WTC11 (cell line): ENCODE results near the gene SOS2.

Source experiments
- CBFB ChIP-seq: sonication (generic); formaldehyde crosslinking; IDR thresholded peaks from 2 replicates; pipeline ENCODE4 v1.8.1; 2022; ENCODE audit warnings: mild to moderate bottlenecking, low read depth, missing genetic modification reagents
- ELF4 ChIP-seq: sonication (generic); formaldehyde crosslinking; IDR thresholded peaks from 2 replicates; pipeline ENCODE4 v1.8.1; 2022; ENCODE audit warnings: low read depth, mild to moderate bottlenecking, moderate library complexity, missing genetic modification reagents
- ESRRA ChIP-seq: sonication (generic); formaldehyde crosslinking; IDR thresholded peaks from 2 replicates; pipeline ENCODE4 v1.8.1; 2022; ENCODE audit warnings: mild to moderate bottlenecking, missing genetic modification reagents, borderline replicate concordance
- JUN ChIP-seq: sonication (generic); formaldehyde crosslinking; IDR thresholded peaks from 2 replicates; pipeline ENCODE4 v1.8.0; 2023; ENCODE audit warnings: mild to moderate bottlenecking, missing genetic modification reagents
- RELA ChIP-seq: sonication (generic); formaldehyde crosslinking; IDR thresholded peaks from 2 replicates; pipeline ENCODE4 v1.8.1; 2022; ENCODE audit warnings: missing genetic modification reagents, mild to moderate bottlenecking, borderline replicate concordance
- SP1 ChIP-seq: sonication (generic); formaldehyde crosslinking; conservative IDR thresholded peaks from 2 replicates; pipeline ENCODE4 v1.8.1; 2022; ENCODE audit warnings: missing genetic modification reagents
- ZNF121 ChIP-seq: sonication (generic); formaldehyde crosslinking; IDR thresholded peaks from 2 replicates; pipeline ENCODE4 v1.8.0; 2023; ENCODE audit warnings: missing genetic modification reagents
- ZNF138 ChIP-seq: sonication (generic); formaldehyde crosslinking; conservative IDR thresholded peaks from 2 replicates; pipeline ENCODE4 v1.8.1; 2022; ENCODE audit warnings: mild to moderate bottlenecking, moderate library complexity, missing genetic modification reagents
- TF ChIP-seq, protein P1 (sequence below): fragments of 200-600 bp; IDR thresholded peaks from 2 replicates; pipeline ENCODE4 v1.8.0; 2022; ENCODE audit warnings: antibody characterized with exemption
- TF ChIP-seq, protein P2 (sequence below): sonication (generic); formaldehyde crosslinking; IDR thresholded peaks from 2 replicates; pipeline ENCODE4 v1.8.0; 2022; ENCODE audit warnings: mild to moderate bottlenecking, missing genetic modification reagents
- TF ChIP-seq, protein P3 (sequence below): sonication (generic); formaldehyde crosslinking; IDR thresholded peaks from 2 replicates; pipeline ENCODE4 v1.8.1; 2022; ENCODE audit warnings: low read depth, missing genetic modification reagents, borderline replicate concordance

DNA sequence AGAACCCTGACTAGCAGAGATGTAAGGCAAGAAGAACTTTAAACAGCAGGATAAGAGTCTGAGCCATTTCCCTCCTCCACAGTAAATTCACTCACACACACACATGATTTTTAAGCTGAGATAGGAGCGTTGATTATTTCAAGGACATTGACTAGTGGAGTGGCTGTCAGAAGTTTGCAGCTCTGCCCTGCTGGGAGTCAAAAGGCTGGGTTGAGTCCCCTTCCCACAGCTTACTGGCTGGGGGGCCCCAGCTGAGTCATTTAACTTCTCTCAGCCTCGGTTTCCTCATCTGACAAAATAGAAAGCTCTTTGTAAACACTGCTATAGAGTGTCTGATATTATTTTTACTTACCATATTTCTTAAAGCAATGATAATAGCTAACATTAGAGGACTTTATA lies 143.3 kb downstream of the SOS2 start:
- TF ChIP-seq, protein P1, sequence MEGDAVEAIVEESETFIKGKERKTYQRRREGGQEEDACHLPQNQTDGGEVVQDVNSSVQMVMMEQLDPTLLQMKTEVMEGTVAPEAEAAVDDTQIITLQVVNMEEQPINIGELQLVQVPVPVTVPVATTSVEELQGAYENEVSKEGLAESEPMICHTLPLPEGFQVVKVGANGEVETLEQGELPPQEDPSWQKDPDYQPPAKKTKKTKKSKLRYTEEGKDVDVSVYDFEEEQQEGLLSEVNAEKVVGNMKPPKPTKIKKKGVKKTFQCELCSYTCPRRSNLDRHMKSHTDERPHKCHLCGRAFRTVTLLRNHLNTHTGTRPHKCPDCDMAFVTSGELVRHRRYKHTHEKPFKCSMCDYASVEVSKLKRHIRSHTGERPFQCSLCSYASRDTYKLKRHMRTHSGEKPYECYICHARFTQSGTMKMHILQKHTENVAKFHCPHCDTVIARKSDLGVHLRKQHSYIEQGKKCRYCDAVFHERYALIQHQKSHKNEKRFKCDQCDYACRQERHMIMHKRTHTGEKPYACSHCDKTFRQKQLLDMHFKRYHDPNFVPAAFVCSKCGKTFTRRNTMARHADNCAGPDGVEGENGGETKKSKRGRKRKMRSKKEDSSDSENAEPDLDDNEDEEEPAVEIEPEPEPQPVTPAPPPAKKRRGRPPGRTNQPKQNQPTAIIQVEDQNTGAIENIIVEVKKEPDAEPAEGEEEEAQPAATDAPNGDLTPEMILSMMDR, result no peak
- TF ChIP-seq ELF4 (CRISPR knock-in tag), result no peak
- TF ChIP-seq ESRRA, result no peak
- TF ChIP-seq, protein P2, sequence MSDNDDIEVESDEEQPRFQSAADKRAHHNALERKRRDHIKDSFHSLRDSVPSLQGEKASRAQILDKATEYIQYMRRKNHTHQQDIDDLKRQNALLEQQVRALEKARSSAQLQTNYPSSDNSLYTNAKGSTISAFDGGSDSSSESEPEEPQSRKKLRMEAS (CRISPR knock-in tag), result no peak
- TF ChIP-seq SP1 (CRISPR knock-in tag), result no peak
- TF ChIP-seq, protein P3, sequence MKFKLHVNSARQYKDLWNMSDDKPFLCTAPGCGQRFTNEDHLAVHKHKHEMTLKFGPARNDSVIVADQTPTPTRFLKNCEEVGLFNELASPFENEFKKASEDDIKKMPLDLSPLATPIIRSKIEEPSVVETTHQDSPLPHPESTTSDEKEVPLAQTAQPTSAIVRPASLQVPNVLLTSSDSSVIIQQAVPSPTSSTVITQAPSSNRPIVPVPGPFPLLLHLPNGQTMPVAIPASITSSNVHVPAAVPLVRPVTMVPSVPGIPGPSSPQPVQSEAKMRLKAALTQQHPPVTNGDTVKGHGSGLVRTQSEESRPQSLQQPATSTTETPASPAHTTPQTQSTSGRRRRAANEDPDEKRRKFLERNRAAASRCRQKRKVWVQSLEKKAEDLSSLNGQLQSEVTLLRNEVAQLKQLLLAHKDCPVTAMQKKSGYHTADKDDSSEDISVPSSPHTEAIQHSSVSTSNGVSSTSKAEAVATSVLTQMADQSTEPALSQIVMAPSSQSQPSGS (CRISPR knock-in tag), result no peak
- TF ChIP-seq CBFB (CRISPR knock-in tag), result no peak
- no peak for TF ChIP-seq ZNF138 (CRISPR knock-in tag)
- TF ChIP-seq JUN (CRISPR knock-in tag), result no peak
- no peak for TF ChIP-seq ZNF121 (CRISPR knock-in tag)
- TF ChIP-seq RELA (CRISPR knock-in tag), result no peak
